ENCODE measurements around the gene OVCH2.
"Not testable (repeated sequence)": the region's sequence is repeated elsewhere in the genome, so short reads cannot be mapped to it uniquely, and the experiment has no call there.

The OVCH2 gene, protein sequence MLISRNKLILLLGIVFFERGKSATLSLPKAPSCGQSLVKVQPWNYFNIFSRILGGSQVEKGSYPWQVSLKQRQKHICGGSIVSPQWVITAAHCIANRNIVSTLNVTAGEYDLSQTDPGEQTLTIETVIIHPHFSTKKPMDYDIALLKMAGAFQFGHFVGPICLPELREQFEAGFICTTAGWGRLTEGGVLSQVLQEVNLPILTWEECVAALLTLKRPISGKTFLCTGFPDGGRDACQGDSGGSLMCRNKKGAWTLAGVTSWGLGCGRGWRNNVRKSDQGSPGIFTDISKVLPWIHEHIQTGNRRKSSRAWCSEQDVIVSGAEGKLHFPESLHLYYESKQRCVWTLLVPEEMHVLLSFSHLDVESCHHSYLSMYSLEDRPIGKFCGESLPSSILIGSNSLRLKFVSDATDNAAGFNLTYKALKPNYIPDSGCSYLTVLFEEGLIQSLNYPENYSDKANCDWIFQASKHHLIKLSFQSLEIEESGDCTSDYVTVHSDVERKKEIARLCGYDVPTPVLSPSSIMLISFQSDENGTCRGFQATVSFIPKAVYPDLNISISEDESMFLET

DNA sequence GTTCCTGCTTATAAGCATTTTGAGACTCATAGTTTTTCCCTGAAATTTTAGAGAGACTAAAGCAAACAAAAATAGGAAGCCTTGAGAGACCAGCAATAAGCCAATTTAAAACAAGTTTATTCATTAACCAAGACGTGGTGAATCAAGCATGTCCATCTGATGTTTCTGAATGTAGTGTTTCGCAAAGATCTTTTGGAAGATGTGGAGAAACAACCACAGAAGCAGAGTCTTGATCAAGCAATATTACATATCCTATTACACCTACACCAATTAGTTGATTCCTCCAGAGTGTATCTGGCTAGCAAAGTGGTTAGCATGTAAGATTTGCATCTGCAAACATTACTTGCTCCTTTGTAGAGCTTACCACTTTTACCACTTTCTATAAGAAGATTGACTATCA lies at the start of gene OVCH2:
TSS of gene OVCH2 (minus strand) at position 101 of the 400 bp plus-strand sequence. CDS start at position 18, 83 bp downstream.
- no peak within 1 kb of the TSS for H3K9ac ChIP-seq (ENCODE audit: low read depth in 1 of 2, low read length in 2 of 2)
- no peaks in the 10 kb centered on the region for H3K36me3 ChIP-seq (ENCODE audit: control insufficient read depth in 2 of 2, insufficient read depth in 2 of 2, low read length in 2 of 2)
- H3K9me3 ChIP-seq (ENCODE audit: control insufficient read depth in 2 of 2, low read length in 2 of 2): no peaks in the 10 kb centered on the region
- H3K4me3 ChIP-seq (ENCODE audit: low read length in 2 of 2): no peak within 1 kb of the TSS
- H3K27me3 ChIP-seq (ENCODE audit: control insufficient read depth in 2 of 2, insufficient read depth in 2 of 2, low read length in 2 of 2): no peaks in the 10 kb centered on the region
- H3K4me1 ChIP-seq (ENCODE audit: control insufficient read depth in 2 of 2, insufficient read depth in 2 of 2, low read length in 2 of 2): no peaks in the 10 kb centered on the region
- H3K27ac ChIP-seq (ENCODE audit: low read depth in 2 of 2, low read length in 2 of 2): no peak within 1 kb of the TSS

- no peaks in the 10 kb centered on the region for H3K27me3 ChIP-seq (ENCODE audit: control insufficient read depth in 2 of 2, insufficient read depth in 2 of 2, low read length in 2 of 2)
- H3K9ac ChIP-seq (ENCODE audit: low read depth in 1 of 2, low read length in 2 of 2): no peak overlapping the region
- no peaks in the 10 kb centered on the region for H3K36me3 ChIP-seq (ENCODE audit: control insufficient read depth in 2 of 2, insufficient read depth in 2 of 2, low read length in 2 of 2)
- H3K4me1 ChIP-seq (ENCODE audit: control insufficient read depth in 2 of 2, insufficient read depth in 2 of 2, low read length in 2 of 2): no peaks in the 10 kb centered on the region
- no peaks in the 10 kb centered on the region for H3K9me3 ChIP-seq (ENCODE audit: control insufficient read depth in 2 of 2, low read length in 2 of 2)
- H3K27ac ChIP-seq (ENCODE audit: low read depth in 2 of 2, low read length in 2 of 2): no peak overlapping the region
- no peak overlapping the region for H3K4me3 ChIP-seq (ENCODE audit: low read length in 2 of 2)
Measured at GRCh38 chr11:7749456-7749855, 43.2 kb upstream of the OVCH2 start.

- not testable (repeated sequence) for H3K36me3 ChIP-seq (ENCODE audit: control insufficient read depth in 2 of 2, insufficient read depth in 2 of 2, low read length in 2 of 2); H3K9ac ChIP-seq (ENCODE audit: low read depth in 1 of 2, low read length in 2 of 2); H3K4me1 ChIP-seq (ENCODE audit: control insufficient read depth in 2 of 2, insufficient read depth in 2 of 2, low read length in 2 of 2); H3K4me3 ChIP-seq (ENCODE audit: low read length in 2 of 2); H3K27ac ChIP-seq (ENCODE audit: low read depth in 2 of 2, low read length in 2 of 2); H3K9me3 ChIP-seq (ENCODE audit: control insufficient read depth in 2 of 2, low read length in 2 of 2); H3K27me3 ChIP-seq (ENCODE audit: control insufficient read depth in 2 of 2, insufficient read depth in 2 of 2, low read length in 2 of 2)
Measured at GRCh38 chr11:7734767-7735166, 28.5 kb upstream of the OVCH2 start.

- Histone ChIP-seq H3K4me3 (ENCODE audit: low read length in 2 of 2) (no peak overlapping the region), H3K27me3 (ENCODE audit: control insufficient read depth in 2 of 2, insufficient read depth in 2 of 2, low read length in 2 of 2) (no peaks in the 10 kb centered on the region), H3K36me3 (ENCODE audit: control insufficient read depth in 2 of 2, insufficient read depth in 2 of 2, low read length in 2 of 2) (no peaks in the 10 kb centered on the region), H3K27ac (ENCODE audit: low read depth in 2 of 2, low read length in 2 of 2) (no peak overlapping the region), H3K4me1 (ENCODE audit: control insufficient read depth in 2 of 2, insufficient read depth in 2 of 2, low read length in 2 of 2) (no peaks in the 10 kb centered on the region), H3K9me3 (ENCODE audit: control insufficient read depth in 2 of 2, low read length in 2 of 2) (no peaks in the 10 kb centered on the region), H3K9ac (ENCODE audit: low read depth in 1 of 2, low read length in 2 of 2) (no peak overlapping the region)
Measured at GRCh38 chr11:7714786-7715185, 8.5 kb upstream of the OVCH2 start.

- Histone ChIP-seq H3K9ac (ENCODE audit: low read depth in 1 of 2, low read length in 2 of 2) (no peak overlapping the region), H3K4me1 (ENCODE audit: control insufficient read depth in 2 of 2, insufficient read depth in 2 of 2, low read length in 2 of 2) (no peaks in the 10 kb centered on the region), H3K9me3 (ENCODE audit: control insufficient read depth in 2 of 2, low read length in 2 of 2) (no peaks in the 10 kb centered on the region), H3K27me3 (ENCODE audit: control insufficient read depth in 2 of 2, insufficient read depth in 2 of 2, low read length in 2 of 2) (no peaks in the 10 kb centered on the region), H3K36me3 (ENCODE audit: control insufficient read depth in 2 of 2, insufficient read depth in 2 of 2, low read length in 2 of 2) (no peaks in the 10 kb centered on the region), H3K27ac (ENCODE audit: low read depth in 2 of 2, low read length in 2 of 2) (no peak overlapping the region), H3K4me3 (ENCODE audit: low read length in 2 of 2) (no peak overlapping the region)
Measured at GRCh38 chr11:7703740-7704139, 2.5 kb downstream of the OVCH2 start.

DNA sequence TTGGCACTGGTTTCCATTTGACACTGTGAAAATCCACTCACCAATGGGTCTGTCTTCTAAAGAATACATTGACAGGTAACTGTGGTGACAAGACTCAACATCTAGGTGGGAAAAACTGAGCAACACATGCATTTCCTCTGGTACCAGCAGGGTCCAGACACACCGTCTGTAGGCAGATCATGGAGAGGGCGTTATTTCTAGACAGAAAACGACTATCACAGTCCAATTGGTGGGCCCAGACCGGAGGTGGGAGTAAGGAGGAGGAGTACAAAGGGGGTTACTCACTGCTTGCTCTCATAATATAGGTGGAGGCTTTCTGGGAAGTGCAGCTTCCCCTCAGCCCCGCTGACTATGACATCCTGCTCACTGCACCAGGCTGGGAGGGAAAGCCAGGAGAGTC lies 9.9 kb downstream of the OVCH2 start:
- Histone ChIP-seq H3K9me3 (ENCODE audit: control insufficient read depth in 2 of 2, low read length in 2 of 2) (no peaks in the 10 kb centered on the region), H3K4me1 (ENCODE audit: control insufficient read depth in 2 of 2, insufficient read depth in 2 of 2, low read length in 2 of 2) (no peaks in the 10 kb centered on the region), H3K4me3 (ENCODE audit: low read length in 2 of 2) (no peak overlapping the region), H3K27ac (ENCODE audit: low read depth in 2 of 2, low read length in 2 of 2) (no peak overlapping the region), H3K27me3 (ENCODE audit: control insufficient read depth in 2 of 2, insufficient read depth in 2 of 2, low read length in 2 of 2) (peaks cover 0 to 6% of the 10 kb centered on the region in 2 donors), H3K9ac (ENCODE audit: low read depth in 1 of 2, low read length in 2 of 2) (no peak overlapping the region), H3K36me3 (ENCODE audit: control insufficient read depth in 2 of 2, insufficient read depth in 2 of 2, low read length in 2 of 2) (no peaks in the 10 kb centered on the region)

DNA sequence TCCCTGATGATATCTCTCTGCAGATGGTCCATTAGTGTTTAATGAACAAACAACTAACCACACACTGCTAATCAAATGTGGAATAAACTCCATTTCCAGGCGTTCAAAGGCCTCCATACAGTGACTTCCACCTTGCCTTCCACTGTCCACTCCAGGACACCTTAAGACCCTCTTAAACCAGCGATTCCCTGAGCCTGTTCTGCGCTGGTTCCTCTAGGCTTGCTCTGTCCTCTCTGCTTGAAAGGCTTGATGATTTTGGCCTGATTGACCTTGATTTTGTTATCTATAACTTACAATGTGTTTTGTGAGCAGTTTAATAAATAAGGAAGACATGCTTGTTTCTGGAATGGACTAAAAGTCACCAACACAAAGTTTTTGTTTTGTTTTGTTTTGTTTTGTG lies 12.0 kb downstream of the OVCH2 start:
- H3K27me3 ChIP-seq (ENCODE audit: control insufficient read depth in 2 of 2, insufficient read depth in 2 of 2, low read length in 2 of 2): peaks cover 0 to 6% of the 10 kb centered on the region in 2 donors

GRCh38 chr11:7692426-7692825 lies 13.9 kb downstream of the OVCH2 start:
- no peaks in the 10 kb centered on the region for H3K36me3 ChIP-seq (ENCODE audit: control insufficient read depth in 2 of 2, insufficient read depth in 2 of 2, low read length in 2 of 2)
- H3K9ac ChIP-seq (ENCODE audit: low read depth in 1 of 2, low read length in 2 of 2): no peak overlapping the region
- peaks cover 0 to 6% of the 10 kb centered on the region in 2 donors for H3K27me3 ChIP-seq (ENCODE audit: control insufficient read depth in 2 of 2, insufficient read depth in 2 of 2, low read length in 2 of 2)
- no peak overlapping the region for H3K4me3 ChIP-seq (ENCODE audit: low read length in 2 of 2)
- H3K27ac ChIP-seq (ENCODE audit: low read depth in 2 of 2, low read length in 2 of 2): no peak overlapping the region
- H3K9me3 ChIP-seq (ENCODE audit: control insufficient read depth in 2 of 2, low read length in 2 of 2): no peaks in the 10 kb centered on the region
- no peaks in the 10 kb centered on the region for H3K4me1 ChIP-seq (ENCODE audit: control insufficient read depth in 2 of 2, insufficient read depth in 2 of 2, low read length in 2 of 2)

More for the DNA sequence above, 12.0 kb downstream of the OVCH2 start:
- Histone ChIP-seq H3K27ac (ENCODE audit: low read depth in 2 of 2, low read length in 2 of 2) (no peak overlapping the region), H3K36me3 (ENCODE audit: control insufficient read depth in 2 of 2, insufficient read depth in 2 of 2, low read length in 2 of 2) (no peaks in the 10 kb centered on the region), H3K9ac (ENCODE audit: low read depth in 1 of 2, low read length in 2 of 2) (no peak overlapping the region), H3K4me1 (ENCODE audit: control insufficient read depth in 2 of 2, insufficient read depth in 2 of 2, low read length in 2 of 2) (no peaks in the 10 kb centered on the region), H3K9me3 (ENCODE audit: control insufficient read depth in 2 of 2, low read length in 2 of 2) (no peaks in the 10 kb centered on the region), H3K4me3 (ENCODE audit: low read length in 2 of 2) (no peak overlapping the region)

GRCh38 chr11:7691759-7692350 lies 14.4 kb downstream of the OVCH2 start:
- peaks cover 0 to 6% of the 10 kb centered on the region in 2 donors for H3K27me3 ChIP-seq (ENCODE audit: control insufficient read depth in 2 of 2, insufficient read depth in 2 of 2, low read length in 2 of 2)
- H3K36me3 ChIP-seq (ENCODE audit: control insufficient read depth in 2 of 2, insufficient read depth in 2 of 2, low read length in 2 of 2): no peaks in the 10 kb centered on the region
- H3K9me3 ChIP-seq (ENCODE audit: control insufficient read depth in 2 of 2, low read length in 2 of 2): no peaks in the 10 kb centered on the region
- no peak overlapping the region for H3K27ac ChIP-seq (ENCODE audit: low read depth in 2 of 2, low read length in 2 of 2)
- H3K4me3 ChIP-seq (ENCODE audit: low read length in 2 of 2): no peak overlapping the region
- no peaks in the 10 kb centered on the region for H3K4me1 ChIP-seq (ENCODE audit: control insufficient read depth in 2 of 2, insufficient read depth in 2 of 2, low read length in 2 of 2)
- no peak overlapping the region for H3K9ac ChIP-seq (ENCODE audit: low read depth in 1 of 2, low read length in 2 of 2)

- H3K27ac ChIP-seq (ENCODE audit: low read depth in 2 of 2, low read length in 2 of 2): no peak overlapping the region
- H3K27me3 ChIP-seq (ENCODE audit: control insufficient read depth in 2 of 2, insufficient read depth in 2 of 2, low read length in 2 of 2): peaks cover 0 to 6% of the 10 kb centered on the region in 2 donors
- no peaks in the 10 kb centered on the region for H3K36me3 ChIP-seq (ENCODE audit: control insufficient read depth in 2 of 2, insufficient read depth in 2 of 2, low read length in 2 of 2)
- no peaks in the 10 kb centered on the region for H3K4me1 ChIP-seq (ENCODE audit: control insufficient read depth in 2 of 2, insufficient read depth in 2 of 2, low read length in 2 of 2)
- H3K4me3 ChIP-seq (ENCODE audit: low read length in 2 of 2): no peak overlapping the region
- no peaks in the 10 kb centered on the region for H3K9me3 ChIP-seq (ENCODE audit: control insufficient read depth in 2 of 2, low read length in 2 of 2)
- H3K9ac ChIP-seq (ENCODE audit: low read depth in 1 of 2, low read length in 2 of 2): no peak overlapping the region
Measured at GRCh38 chr11:7690648-7691047, 15.6 kb downstream of the OVCH2 start.

All from mucosa of rectum (tissue), 2 donors.